Measurements from ENCODE around the gene GJB1.

DNA sequence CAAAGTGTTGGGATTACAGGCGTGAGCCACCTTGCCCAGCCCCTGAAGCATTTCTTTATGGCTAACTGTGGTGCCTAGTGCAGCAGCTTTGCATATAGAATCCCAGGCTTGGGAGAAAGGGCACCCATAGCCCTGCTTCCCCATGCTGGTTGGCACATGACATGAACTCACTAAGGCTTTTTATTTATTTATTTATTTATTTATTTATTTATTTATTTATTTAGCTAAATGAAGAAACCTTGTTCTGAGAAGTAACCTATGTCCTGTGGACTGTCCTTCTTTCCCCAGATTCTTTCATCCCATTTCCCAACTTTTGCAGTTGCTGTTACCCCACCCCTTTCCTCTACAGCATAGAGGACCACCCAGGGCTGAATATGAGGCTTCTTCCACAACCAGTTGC, 1.9 kb upstream of the GJB1 start:
- TF ChIP-seq TAF1 (IDR thresholded peaks at IDR 0.05; ENCODE audit: borderline replicate concordance, insufficient read depth, low read length) (no peak), FOXP2 (optimal IDR thresholded peaks at IDR 0.05; ENCODE audit: borderline replicate concordance, extremely low read depth, extremely low read length, insufficient read depth) (no peak)

All from PFSK-1 (cell line).